ENCODE data around the gene CDH3.

The CDH3 gene

DNA sequence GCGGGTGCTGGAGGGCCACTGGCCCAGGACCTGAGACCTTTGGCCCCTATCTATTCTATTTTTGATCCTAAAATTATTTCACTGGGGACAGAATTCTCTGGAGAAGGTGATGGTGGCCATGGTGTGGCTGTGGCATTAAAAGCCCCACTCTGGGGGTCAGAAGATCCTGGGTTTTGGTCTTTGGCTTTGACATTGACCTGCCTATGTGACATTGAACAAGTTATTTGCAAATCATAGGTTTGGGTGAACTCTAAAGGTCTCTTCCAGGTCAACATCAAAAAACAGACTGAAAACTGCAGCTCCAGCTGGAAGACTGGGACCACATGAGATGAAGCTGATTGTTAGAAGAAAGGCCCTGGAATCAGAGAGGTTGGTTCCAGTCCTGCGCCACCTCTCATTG, 89.7 kb downstream of the CDH3 start:
- no peak for DNase-seq (ENCODE audit: extremely low read depth in 1 of 2, low read depth in 1 of 2)

DNA sequence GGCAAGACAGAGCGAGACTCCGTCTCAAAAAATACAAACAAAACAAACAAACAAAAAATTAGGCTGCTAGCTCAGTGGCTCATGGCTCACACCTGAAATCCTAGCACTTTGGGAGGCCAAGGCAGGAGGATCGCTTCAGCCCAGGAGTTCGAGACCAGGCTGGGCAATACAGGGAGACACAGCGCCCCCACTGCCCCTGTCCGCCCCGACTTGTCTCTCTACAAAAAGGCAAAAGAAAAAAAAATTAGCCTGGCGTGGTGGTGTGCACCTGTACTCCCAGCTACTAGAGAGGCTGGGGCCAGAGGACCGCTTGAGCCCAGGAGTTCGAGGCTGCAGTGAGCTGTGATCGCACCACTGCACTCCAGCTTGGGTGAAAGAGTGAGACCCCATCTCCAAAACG, 91.5 kb downstream of the CDH3 start:
- no peak for DNase-seq (ENCODE audit: extremely low read depth in 1 of 2, low read depth in 1 of 2)

DNA sequence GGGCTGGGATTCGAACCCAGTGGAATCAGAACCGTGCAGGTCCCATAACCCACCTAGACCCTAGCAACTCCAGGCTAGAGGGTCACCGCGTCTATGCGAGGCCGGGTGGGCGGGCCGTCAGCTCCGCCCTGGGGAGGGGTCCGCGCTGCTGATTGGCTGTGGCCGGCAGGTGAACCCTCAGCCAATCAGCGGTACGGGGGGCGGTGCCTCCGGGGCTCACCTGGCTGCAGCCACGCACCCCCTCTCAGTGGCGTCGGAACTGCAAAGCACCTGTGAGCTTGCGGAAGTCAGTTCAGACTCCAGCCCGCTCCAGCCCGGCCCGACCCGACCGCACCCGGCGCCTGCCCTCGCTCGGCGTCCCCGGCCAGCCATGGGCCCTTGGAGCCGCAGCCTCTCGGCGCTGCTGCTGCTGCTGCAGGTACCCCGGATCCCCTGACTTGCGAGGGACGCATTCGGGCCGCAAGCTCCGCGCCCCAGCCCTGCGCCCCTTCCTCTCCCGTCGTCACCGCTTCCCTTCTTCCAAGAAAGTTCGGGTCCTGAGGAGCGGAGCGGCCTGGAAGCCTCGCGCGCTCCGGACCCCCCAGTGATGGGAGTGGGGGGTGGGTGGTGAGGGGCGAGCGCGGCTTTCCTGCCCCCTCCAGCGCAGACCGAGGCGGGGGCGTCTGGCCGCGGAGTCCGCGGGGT, 92.1 kb downstream of the CDH3 start, which contains the start of gene CDH1:
Gene CDH1 (plus strand): TSS at position 247 of the 684 bp plus-strand sequence. CDS start 124 bp downstream, at position 371.
- peak in 1 of 2 donors; percentile 25 for DNase-seq (ENCODE audit: extremely low read depth in 1 of 2, low read depth in 1 of 2)

DNA sequence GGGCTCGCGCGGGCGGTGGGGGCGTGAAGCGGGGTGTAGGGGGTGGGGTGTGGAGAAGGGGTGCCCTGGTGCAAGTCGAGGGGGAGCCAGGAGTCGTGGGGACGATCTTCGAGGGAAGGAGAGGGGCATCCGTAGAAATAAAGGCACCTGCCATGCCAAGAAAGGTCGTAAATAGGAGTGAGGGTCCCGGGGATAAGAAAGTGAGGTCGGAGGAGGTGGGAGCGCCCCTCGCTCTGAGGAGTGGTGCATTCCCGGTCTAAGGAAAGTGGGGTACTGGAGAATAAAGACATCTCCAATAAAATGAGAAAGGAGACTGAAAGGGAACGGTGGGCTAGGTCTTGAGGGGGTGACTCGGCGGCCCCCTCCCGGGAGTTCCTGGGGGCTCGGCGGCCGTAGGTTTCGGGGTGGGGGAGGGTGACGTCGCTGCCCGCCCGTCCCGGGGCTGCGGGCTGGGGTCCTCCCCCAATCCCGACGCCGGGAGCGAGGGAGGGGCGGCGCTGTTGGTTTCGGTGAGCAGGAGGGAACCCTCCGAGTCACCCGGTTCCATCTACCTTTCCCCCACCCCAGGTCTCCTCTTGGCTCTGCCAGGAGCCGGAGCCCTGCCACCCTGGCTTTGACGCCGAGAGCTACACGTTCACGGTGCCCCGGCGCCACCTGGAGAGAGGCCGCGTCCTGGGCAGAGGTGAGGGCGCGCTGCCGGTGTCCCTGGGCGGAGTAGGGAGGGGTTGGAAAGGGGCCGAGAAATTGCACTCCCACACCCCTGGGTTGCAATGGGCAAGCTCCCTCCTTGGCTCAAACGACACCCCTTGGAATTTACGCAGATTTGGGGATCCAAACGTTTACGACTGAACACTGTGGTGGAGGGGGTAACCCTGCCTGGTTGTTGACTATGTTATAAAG, 92.9 kb downstream of the CDH3 start:
- DNase-seq (ENCODE audit: extremely low read depth in 1 of 2, low read depth in 1 of 2), result no peak

DNA sequence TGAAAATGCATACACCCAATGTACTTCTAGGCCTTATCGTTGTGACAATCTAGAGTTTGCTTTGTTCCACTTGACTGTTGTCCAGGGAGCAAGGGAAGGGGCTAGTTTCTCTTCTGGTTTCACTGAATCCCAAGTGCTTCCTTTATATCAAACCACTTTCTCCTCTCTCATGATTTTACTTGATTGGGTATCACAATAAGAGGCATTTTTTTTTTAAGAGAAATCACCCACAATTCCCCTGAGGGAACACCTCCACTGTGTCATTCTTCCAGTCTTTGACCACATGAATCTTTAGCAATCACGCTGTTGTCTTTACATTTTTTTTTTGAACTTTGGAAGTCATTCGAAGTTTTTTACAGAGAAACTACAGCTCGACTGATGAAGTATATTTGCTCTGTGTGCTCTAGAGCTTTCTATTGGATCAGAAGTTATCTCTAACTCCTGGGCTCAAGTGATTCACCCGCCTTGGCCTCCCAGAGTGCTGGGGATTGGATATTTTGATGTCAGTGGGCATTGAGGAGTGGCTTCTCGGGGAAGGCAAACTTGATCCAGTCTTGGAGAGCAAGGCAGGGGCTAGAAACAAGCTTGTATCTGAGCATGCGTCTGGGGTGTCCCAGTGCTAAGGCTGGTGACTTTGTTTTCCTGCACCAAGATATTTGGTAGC, 95.0 kb downstream of the CDH3 start:
- DNase-seq (ENCODE audit: extremely low read depth in 1 of 2, low read depth in 1 of 2), result no peak

DNA sequence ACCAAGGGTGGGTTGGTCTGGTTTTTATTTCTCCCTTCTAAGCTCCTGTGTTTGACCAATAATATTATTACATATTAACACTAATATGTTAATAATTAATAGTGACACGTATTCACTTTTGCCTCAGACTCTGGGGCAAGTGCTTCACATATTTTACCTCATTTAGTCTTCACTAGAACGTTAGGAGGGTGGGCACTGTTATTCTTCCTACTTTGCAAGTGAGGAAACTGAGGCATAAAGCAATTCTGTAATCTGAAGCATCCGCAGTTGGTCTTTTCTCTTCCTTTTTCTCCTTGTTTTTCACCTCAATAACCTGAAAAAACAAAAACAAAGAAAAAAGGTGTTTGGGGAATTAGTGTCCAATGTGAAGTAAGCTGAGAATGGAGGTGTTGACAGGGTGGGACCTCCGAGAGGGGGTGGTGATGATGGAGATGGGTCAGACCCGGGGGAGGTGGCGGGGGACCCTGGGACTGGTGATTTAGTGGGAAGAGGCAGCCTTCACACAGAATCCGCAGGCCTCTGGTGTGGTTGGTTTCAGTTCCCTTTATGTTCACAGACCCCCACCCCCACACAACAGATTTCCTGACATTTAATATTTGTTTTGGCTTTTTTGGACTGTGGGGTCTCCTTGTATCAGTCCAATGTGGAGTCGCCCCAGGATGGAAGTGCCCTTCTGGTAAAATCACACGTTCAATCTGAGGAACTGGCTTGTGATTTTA, 95.7 kb downstream of the CDH3 start:
- DNase-seq (ENCODE audit: extremely low read depth in 1 of 2, low read depth in 1 of 2), result no peak

DNA sequence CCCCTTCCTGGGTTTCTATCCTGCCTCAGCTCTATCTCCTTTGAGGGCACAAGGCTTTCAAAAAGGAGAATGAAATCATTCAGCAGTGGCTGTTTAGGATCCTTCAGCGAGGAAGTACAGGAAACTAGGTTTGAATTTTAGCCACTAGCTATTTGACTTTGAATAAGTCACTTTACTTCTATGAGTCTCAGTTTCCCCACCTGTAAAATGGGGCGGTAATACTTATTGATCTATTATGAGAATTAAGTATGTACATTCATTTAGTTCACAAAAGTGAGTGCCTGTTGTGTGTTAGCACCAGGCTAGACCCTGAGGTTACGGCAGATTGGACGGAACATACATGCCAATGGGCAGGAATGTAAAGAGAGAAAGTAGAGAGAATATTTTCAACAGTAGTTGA, 98.6 kb downstream of the CDH3 start:
- DNase-seq (ENCODE audit: extremely low read depth in 1 of 2, low read depth in 1 of 2), result no peak

DNA sequence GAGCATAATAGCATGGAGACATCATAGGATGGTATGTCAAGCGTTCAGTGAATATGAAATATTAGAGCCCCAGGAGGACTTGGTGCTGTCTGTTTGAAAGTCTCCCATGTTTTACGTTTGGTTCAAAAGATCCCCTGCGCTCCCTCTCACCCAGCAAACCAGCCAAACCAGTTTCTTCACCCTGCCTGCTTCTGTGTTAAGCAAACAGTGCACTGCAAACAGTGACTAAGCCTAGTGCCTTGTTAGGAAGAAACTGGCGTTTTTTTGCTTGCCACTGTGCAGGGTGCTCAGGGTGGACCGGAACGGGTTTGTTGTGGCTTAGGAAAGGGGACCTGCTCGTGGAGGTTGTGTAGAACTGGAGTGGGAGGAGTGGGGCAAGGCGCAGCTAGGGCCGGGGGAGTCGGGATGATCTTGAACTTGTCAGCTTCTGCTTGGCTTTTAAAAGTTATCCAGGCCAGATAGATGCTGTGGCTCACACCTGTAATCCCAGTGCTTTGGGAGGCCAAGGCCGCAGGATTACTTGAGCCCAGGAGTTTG, 99.7 kb downstream of the CDH3 start:
- DNase-seq (ENCODE audit: extremely low read depth in 1 of 2, low read depth in 1 of 2), result no peak

DNA sequence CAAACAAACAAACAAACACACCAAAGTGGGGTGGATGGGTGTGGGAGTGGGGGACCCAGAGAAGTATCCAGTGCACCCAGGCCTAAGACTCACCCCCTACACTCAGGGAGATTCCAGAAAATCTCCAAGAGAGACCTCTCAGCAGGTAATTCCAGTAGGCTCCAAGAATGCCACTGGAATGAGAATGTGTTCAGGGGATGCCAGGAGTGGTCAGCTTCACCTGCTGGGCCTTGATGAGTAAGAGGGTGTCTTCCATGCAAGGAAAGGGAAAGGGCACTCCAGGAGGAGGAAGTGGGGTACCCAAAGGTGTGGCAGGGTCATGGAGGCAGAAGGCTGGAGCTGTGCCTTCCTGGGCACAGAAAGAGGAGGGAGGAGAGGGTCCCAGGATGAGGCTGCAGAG, 101.8 kb downstream of the CDH3 start:
- DNase-seq (ENCODE audit: extremely low read depth in 1 of 2, low read depth in 1 of 2), result no peak

DNA sequence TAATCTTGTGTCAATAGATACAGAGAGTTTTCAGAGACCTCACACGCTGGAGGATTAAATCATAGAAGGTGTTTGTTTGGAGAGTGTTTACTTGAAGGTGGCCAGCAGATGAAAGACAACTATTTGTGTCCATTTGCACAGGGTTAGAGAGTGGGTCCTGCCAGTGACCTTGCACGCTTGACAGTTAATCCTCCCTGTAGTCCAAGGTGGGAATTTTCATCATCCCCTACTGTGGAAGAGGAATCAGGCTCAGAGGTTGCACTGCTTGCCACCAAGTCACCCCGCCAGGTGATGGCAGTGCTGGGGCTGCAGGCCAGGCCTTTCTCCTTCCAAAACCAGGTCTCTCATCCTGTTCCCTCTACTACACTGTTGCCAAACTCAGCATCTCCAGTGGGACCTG, 104.3 kb downstream of the CDH3 start:
- DNase-seq (ENCODE audit: extremely low read depth in 1 of 2, low read depth in 1 of 2), result no peak

Data from activated CD8-positive, alpha-beta memory T cell treated with anti-CD3 and anti-CD28 coated beads for 1 hour (primary cell).